Measurements from ENCODE around the gene CHCHD5.
"Not testable (repeated sequence)": the region's sequence is repeated elsewhere in the genome, so short reads cannot be mapped to it uniquely, and the experiment has no call there.

The CHCHD5 gene, protein sequence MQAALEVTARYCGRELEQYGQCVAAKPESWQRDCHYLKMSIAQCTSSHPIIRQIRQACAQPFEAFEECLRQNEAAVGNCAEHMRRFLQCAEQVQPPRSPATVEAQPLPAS

DNA sequence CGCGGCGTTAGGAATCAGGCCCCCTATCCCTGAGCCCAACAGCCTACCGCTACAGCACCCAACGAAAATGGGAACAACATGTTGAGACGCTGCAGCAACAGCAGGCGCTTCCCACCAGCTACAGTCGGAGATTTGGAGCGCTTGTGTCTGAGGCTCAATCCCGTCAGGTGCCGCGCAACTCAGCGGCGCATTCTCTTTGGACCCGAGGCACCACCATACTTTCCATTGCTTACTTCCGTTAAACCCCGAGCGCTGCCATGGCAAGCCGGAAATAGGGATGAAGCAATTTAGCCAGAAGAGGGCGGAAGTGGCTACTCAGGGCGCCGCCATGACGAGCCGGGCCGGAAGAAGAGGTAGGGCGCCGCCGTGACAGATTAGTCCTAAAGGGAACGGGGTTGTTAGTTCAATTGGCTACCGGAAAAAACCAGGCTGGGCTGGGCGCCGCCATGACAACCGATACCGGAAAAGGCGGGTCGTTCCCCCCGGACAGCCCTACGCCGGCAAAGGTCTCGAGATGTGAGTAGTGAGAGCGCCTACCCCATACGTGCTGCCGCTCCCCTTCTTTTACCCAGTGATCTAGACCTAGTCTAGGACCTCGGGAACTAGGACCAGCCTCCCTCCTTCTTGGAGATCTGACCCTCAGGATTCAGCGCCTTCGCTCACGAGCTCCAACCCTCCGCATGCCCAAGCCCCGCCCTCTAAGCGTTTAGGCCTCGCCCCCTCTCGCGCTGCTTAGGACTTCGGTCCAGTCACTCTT lies at the start of gene CHCHD5:
CHCHD5 (plus strand) TSS at position 476 of the 757 bp plus-strand sequence; CDS start at position 515, 39 bp downstream.
- DNase-seq, result peak; percentile 85

DNA sequence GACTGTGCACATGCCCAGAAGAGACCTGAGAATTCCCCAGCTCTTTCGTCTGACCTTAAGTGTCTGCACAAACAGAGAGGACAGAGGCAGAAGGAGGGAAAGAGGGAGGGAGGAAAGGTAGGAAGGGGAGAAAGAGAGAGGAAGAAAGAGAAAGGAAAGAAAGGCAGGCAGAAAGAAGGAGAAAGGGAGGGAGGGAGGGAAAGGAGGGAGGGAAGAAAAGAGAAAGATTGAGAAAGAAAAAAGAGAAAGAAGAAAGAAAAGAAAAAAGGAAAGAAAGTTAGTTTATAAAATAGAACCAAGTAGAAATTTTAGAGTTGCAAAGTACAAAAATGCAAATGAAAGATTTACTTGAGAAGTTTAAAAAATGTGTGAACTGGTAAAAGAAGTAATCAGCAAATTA lies 49.6 kb upstream of the CHCHD5 start:
- DNase-seq, result no peak

DNA sequence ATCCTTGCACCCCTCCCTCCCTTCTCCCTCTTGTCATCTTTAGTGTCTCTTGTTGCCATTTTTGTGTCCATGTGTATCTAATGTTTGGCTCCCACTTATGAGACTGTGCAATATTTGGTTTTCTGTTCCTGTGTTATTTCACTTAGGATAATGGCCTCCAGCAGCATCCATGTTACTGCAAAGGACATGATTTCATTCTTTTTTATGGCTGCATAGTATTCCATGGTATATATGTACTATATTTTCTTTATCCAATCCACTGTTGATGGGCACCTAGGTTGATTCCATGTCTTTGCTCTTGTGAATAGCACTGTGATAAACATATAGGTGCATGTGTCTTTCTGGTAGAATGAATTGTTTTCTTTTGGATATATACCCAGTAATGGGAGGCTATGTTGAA lies 47.7 kb upstream of the CHCHD5 start:
- DNase-seq, result not testable (repeated sequence)

DNA sequence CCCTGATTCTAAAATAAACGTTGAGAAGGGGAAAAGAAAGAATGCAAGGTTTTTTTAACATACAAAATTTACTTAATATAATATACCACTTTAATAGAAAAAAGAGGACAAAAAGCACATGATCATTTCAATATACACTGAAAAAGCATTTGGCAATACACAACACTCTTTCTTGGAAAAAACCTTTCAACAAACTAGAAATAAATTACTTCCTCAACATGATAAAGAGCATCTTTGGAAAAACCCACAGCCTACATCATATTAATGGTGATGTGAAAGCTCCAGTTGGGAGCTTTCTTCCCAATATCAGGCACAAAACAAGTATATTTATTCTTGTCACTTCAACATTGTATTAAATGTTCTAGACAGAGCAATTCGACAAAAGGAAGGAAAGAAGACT lies 45.1 kb upstream of the CHCHD5 start:
- no peak for DNase-seq

DNA sequence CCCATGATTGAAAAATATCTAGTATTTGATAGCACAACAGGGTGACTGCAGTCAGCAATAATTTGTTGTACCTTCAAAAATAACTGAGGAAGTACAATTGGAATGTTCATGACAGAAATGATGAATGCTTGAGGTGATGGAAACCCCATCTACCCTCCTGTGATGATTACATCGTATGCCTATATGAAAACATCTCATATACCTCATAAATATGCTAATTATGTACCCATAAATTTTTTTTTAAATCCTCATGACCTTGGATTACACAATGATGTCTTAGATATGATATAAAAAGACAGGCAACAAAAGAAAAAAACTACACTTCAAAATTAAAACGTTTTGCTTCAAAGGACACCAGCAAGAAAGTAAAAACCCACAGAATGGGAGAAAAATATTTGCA lies 43.5 kb upstream of the CHCHD5 start:
- no peak for DNase-seq

DNA sequence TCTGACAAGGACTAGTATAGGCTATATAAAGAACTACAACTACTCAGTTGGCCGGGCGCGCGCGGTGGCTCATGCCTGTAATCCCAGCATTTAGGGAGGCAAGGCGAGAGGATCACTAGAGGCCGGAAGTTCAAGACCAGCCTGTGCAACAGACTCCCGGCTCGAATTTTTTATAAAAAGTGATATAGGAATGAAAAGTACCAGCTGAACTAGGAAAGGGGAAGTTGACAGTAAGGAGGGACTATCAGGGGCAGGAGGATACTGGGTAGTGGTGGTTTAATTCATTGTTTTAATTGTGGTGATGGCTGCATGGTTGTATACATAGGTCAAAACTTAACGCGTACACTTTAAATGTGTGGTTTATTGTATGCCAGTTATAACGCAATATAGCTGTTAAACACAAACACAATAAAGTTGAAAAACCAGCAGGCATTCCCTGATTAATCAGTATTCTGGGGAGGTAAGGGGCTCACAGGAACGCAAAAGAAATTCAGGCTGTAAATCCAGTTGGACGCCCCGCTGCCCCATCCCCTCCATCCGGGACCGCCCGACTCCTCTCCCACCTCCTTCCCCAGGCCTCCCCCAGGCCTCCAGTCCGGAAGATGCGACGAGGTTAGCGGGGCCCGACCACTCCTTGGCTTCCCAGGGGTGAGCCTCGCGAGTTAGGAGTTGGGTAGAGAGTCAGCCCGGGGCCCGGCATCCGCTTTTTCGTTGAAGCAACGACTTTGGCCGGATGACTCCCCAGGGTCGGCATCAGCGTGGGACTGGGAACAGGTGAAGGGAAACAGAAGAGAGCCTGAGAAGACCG lies 42.9 kb upstream of the CHCHD5 start:
- DNase-seq, result no peak

DNA sequence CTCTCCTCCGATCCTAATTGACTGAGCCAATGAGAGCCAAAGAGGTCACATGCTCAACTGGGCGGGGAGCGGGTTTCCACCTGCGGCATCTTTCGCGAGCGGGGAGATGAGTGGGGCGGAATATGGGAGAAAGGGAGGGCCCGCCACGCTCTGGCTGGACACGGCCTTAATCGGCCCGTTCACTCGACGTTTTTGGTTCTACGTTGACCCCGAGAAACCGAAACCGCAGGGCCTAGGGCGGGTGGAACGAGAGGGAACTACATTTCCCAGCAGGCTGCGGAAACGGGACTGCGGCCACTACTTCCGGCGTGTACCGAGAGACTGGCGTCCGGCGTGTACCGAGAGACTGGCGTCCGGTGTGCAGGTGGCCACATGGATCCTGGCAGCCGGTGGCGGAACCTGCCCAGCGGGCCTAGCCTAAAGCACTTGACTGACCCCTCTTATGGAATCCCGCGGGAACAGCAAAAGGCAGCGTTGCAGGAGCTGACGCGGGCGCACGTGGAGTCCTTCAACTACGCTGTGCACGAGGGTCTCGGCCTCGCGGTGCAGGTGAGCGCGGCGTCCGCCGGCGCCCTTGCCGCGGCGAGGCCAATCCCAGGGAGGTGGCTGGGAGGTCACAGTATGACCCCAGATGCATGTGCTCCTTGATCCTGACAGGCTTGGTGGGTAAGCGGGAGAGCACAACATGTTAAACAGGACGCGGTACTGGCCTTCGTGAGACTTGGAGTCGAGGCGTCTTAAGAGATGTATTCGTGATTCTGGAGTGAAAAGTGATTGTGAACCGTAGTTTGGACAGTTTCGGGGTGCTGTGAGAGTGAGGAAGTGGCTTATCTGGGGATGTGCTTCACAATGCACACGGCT lies 42.1 kb upstream of the CHCHD5 start, which contains the start of gene POLR1B:
POLR1B (plus strand) TSS at position 343 of the 861 bp plus-strand sequence; CDS start at position 373, 30 bp downstream.
- DNase-seq, result peak; percentile 69

DNA sequence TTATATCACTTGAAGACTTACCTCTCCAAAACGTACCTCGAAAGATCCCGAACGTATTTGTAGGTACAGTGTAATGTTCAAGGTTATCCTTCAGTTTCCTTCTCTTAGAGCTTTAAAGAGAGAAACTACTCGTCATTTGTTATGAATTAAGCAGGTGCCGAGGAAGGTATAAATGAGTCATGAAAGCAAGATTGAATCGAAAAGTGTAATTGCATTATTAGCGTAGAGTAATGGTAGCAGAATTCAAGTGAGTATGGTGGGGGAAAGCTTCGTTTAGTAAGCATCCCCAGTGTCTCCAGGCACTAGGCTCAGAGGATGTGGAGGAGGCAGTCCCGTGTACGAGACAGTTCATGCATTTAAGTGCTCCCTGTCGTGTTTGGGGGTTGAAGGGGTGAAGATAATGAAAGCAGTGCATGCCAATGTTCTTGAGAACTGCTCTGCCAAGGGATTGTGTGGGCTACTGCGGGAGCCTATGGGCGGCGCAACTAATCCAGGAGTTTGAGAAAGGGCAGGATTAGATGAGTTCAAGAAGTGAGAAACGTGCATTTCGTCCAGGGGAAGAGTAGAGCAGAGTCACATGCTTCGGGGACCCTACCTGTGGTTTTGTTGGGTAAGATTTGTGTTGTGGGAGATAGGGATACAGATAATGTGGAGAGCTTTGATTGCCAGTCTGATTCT lies 41.3 kb upstream of the CHCHD5 start:
- DNase-seq, result no peak

DNA sequence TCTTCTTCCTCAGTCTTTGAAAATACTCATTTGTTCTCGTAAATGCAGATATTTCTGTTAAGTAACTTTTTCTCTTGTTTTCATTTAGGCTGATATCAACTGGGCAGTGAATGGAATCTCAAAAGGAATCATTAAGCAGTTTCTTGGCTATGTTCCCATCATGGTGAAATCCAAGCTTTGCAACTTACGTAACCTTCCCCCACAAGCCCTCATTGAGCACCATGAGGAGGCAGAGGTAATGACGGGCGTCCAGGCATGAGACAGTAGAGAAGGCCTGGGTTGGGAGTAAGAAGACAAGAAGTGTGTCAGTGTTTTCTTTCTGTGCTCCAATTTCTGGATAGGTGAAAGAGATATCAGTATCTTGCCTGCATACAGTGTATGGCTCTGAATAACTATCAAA lies 37.1 kb upstream of the CHCHD5 start:
- no peak for DNase-seq

DNA sequence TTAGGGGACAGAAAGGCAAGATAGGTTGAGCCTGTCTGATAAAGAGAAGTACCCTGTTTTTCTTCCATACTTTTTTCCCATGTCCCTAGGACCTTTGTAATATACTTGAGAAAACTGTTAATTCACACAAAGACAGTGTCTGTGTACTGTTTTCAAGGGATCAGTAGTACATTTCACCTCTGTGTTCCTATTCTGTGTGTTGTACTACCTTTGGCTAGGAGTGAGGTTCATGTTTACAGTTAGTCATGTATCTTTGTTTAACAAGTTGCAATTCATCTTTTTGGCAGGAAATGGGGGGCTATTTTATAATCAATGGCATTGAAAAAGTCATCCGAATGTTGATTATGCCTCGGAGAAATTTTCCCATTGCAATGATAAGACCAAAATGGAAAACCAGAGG lies 35.4 kb upstream of the CHCHD5 start:
- no peak for DNase-seq

DNA sequence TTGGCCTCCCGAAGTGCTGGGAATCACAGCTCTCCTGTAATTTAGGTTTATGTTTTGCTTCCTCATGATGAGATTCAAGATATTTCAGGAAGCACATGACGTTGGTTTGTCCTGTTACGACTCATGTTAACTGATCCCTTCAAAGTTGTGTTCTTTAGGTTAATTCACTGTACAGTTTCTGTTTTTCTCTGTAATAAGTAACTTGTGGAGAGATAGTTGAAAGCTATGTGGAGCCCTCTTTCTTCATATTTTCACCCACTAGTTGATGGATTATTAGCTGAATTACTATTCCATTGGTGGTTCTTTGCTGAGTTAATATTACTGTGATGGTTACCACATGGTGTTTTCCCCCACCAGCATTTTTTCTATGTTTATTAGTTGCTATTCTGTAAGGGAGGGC lies 18.3 kb upstream of the CHCHD5 start:
- DNase-seq, result no peak

DNA sequence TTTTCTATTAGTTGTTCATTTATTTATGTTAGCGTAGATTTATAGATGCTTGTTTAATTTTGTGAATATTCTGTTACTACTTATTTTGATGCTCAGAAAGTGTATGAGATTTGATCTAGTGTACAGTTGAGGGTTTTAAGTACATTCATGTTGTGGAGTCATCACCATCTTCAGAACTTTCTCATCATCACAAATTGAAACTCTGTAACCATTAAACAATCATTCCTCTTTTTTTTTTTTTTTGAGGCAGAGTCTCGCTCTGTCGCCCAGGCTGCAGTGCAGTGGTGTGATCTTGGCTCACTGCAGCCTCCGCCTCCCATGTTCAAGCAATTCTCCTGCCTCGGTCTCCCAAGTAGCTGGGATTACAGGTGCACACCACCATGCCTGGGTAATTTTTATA lies 17.9 kb upstream of the CHCHD5 start:
- DNase-seq, result not testable (repeated sequence)

DNA sequence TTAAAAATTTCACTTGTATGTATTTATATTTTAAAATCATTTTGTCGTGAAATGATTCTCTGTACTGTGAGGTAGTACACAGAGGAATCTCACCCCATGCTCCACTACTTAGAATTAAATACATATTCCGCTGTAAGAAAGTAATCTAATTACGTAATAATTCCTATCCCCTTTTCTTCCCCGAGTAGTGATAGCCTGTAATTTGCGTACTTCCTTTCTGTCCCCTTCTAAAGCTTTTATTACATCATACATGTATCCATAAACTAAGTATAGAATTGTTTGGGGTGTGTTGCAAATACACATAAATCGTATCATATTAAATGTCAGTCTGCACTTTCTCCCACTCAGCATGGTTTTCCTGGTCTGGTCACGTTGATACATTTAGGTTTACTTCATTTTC lies 12.4 kb upstream of the CHCHD5 start:
- no peak for DNase-seq

DNA sequence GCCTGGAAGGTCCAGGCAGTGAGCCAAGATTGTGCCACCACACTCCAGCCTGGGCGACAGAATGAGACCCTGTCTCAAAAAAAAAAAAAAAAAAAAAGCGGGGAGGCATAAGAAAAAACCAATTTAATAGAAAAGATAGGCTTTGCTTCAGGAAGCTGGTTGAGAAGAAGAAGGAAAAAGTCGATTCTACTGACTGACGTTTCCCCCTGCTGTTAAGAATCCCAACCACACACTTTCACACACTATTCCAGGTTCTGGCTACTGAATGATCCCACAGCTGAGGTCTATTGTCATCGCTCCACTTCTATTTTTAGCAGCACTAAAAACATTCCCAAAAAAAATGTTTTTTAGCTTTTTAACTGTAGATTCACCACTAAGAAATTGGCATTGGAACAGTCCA lies 6.7 kb upstream of the CHCHD5 start:
- no peak for DNase-seq

DNA sequence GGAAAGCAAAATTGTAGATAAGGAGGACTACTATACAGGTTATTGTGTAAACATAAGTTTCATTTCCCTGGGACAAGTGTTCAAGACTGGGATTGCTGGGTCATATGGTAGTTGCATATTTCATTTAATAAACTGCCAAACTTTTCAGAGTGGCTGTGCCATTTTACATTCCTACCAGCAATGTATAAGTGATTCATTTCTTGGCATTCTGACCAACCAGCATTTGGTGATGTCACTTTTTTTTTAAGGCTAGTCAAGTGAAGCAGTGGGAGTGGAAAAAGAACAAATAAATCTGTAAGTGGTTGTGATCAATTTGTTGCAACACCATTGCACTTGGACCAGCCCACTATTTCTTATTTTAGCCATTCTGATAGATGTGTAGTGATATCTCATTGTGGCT lies 5.2 kb upstream of the CHCHD5 start:
- DNase-seq, result no peak

DNA sequence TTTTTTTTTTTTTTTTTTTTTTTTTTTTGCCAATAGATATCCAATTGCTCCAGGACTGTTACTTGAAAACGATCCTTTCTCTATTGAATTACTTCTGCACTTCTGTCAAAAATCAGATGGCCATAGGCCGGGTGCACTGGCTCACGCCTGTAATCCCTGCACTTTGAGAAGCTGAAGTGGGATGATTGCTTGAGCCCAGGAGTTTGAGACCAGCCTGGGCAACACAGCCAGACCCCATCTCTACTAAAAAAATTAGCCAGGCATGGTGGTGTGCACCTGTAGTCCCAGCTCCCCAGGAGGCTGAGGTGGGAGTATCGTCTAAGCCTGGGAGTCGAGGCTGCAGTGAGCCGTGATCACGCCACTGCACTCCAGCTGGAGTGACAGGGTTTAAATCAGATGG lies 4.3 kb upstream of the CHCHD5 start:
- DNase-seq, result no peak

DNA sequence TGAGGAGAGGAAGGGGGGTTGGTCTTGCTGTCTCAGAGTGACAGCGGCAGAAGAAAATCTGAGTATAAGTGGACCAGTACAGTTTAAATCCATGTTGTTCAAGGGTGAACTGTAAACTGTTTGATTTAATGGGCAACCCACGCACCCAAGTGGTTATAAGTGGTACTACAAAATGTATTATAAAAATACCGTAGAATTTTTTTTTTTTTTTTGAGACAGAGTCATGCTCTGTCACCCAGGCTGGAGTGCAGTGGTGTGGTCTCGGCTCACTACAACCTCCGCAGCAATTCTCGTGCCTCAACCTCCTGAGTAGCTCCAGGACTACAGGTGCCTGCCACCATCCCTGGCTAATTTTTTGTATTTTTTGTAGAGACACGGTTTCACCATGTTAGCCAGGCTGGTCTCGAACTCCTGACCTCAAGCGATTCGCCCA lies 2.1 kb upstream of the CHCHD5 start:
- DNase-seq, result no peak

DNA sequence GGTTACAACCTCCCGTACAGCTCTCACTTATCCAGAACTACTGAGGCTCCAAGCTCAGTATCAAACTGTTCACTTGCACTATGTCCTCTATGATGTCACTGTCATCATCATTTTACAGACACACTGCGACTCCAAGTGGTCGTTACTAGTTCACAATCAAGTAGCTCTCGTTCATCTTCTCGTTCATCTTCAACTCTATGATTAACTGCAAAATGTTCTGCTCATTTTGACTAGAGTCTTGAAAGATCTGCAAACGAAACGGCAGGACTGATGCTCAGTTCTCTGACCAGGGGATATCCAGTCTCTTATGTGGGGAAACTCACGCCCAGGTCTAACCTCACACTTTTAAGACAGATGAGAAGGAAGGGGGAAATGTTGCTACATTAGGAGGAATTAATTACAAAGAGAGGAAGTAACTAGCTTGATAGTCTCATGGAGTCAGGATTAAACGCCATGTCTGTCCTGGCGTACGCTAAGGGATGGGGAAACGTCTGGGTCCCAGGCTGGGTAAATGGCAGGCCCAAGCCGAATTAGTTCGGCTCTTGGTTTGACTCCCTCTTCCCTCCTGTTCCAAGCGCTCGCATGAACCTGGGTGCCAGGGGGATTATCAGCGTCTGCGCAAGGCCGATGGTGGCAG lies 794 bp upstream of the CHCHD5 start:
- no peak for DNase-seq

DNA sequence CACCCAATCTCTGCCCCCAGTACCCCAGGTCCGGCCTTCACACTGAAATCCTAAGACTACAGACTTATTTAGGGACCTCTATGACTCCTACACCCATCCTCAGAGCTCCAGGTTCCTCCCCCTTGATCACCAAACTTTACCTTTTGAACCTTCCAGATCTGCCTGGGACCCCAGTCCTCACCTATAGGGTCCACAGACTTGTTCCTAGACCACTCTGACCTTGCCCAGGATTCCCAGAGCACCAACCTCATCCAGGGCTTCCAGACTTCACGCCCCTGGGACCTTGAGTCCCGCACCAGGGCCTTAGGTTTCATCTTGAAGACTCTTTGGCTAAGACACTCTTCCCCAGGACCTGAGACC lies 462 bp downstream of the CHCHD5 start:
- DNase-seq, result no peak

DNA sequence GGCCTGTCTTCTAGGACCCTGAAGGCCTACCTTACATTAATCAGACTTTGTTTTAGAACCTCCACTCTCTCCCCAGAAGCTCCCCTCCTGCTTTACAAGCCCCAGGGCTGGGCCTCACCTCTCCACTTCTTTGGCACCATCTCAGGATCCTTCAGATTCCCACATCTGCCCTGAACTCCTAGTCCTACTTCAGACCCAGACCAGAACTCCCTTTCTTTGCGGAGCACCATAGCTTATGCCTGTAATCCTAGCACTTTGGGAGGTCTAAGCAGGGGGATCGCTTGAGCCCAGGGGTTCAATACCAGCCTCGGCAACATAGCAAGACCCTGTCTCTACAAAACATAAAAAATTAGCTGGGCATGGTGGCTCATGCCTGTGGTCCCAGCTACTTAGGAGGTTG lies 991 bp downstream of the CHCHD5 start:
- DNase-seq, result no peak

DNA sequence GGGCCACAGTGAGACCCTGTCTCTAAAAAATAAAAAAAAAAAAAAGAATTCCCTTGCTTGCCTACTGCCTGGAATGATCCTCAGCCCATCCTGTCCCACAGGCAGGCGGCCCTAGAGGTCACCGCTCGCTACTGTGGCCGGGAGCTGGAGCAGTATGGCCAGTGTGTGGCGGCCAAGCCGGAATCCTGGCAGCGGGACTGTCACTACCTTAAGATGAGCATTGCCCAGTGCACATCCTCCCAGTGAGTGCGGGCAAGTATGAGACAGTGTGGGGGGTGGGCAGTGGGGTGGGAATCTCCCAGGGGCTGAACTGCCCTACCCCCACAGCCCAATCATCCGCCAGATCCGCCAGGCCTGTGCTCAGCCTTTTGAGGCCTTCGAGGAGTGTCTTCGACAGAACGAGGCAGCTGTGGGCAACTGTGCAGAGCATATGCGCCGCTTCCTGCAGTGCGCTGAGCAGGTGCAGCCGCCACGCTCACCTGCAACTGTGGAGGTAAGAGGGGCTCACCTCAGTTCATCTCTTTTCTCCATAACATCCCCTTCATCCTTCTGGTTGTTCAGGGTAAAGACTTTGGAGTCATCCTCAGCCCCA lies 1.6 kb downstream of the CHCHD5 start:
- DNase-seq, result no peak

Measured in NCI-H1417 treated with DMSO at 0.1 percent for 48 hours (cell line).